SU-DHL-6 (cell line): ENCODE measurements around the gene CTTNBP2NL.

Experiments
- H2AFZ ChIP-seq: fragments of 200-600 bp; sonication (generic); 2 replicates; pipeline ENCODE4 v1.6.1; 2014; ENCODE audit warnings: low read depth, mild to moderate bottlenecking, moderate library complexity, mixed read lengths, antibody characterized with exemption, low read length; ENCODE audit not compliant: severe bottlenecking
- H3F3A ChIP-seq: fragments of 200-600 bp; shearing (Covaris generic); 2 replicates; pipeline ENCODE4 v1.6.0; 2016; ENCODE audit warnings: antibody characterized with exemption, mild to moderate bottlenecking; ENCODE audit not compliant: insufficient read depth
- H3K27ac ChIP-seq: fragments of 200-600 bp; sonication (generic); 2 replicates; pipeline ENCODE4 v1.5.1; 2016; ENCODE audit warnings: low read depth, mild to moderate bottlenecking, low read length, moderate library complexity, mixed read lengths
- H3K27me3 ChIP-seq: fragments of 200-600 bp; sonication (generic), shearing (Covaris generic); 2 replicates; pipeline ENCODE4 v1.6.0; 2014; ENCODE audit warnings: mild to moderate bottlenecking, low read length
- H3K36me3 ChIP-seq: fragments of 200-600 bp; sonication (generic); 2 replicates; pipeline ENCODE4 v1.6.1; 2014; ENCODE audit warnings: mild to moderate bottlenecking, low read length, mixed read lengths
- H3K4me2 ChIP-seq: fragments of 300-600, 200-600 bp; shearing (Covaris generic), sonication (generic); 2 replicates; pipeline ENCODE4 v1.6.0; 2014; ENCODE audit warnings: low read length, low read depth, mild to moderate bottlenecking; ENCODE audit not compliant: poor library complexity, severe bottlenecking
- H3K4me3 ChIP-seq: fragments of 200-600 bp; sonication (generic); 2 replicates; pipeline ENCODE4 v1.5.1; 2014; ENCODE audit warnings: antibody characterized with exemption, low read length, mild to moderate bottlenecking, mixed read lengths; ENCODE audit not compliant: insufficient read depth, poor library complexity, severe bottlenecking
- H3K79me2 ChIP-seq: fragments of 200-600 bp; sonication (generic); 2 replicates; pipeline ENCODE4 v1.6.1; 2014; ENCODE audit warnings: mild to moderate bottlenecking, low read length, moderate library complexity; ENCODE audit not compliant: insufficient read depth
- H3K9ac ChIP-seq: fragments of 200-600 bp; sonication (generic); 2 replicates; pipeline ENCODE4 v1.7.0; 2014; ENCODE audit warnings: mild to moderate bottlenecking, low read length
- H3K9me2 ChIP-seq: fragments of 200-600 bp; sonication (generic); replicated peaks from 2 replicates; pipeline ENCODE4 v1.6.1; 2014; ENCODE audit warnings: low read length; ENCODE audit not compliant: insufficient read depth
- H3K9me3 ChIP-seq: fragments of 200-600 bp; sonication (generic); 2 replicates; pipeline ENCODE4 v1.6.1; 2014; ENCODE audit warnings: low read length, mixed read lengths; ENCODE audit not compliant: insufficient read depth
- H4K20me1 ChIP-seq: fragments of 200-600 bp; sonication (generic); 2 replicates; pipeline ENCODE4 v1.6.1; 2014; ENCODE audit warnings: low read depth, mild to moderate bottlenecking, antibody characterized with exemption, low read length, moderate library complexity, mixed read lengths
- CTCF ChIP-seq: fragments of 200-600 bp; sonication (generic); IDR thresholded peaks from one replicate; pipeline ENCODE4 v1.5.1; 2017; ENCODE audit warnings: antibody characterized with exemption, mild to moderate bottlenecking, low read length, moderate library complexity; ENCODE audit not compliant: insufficient read depth, poor library complexity, severe bottlenecking
- EZH2phosphoT487 ChIP-seq: fragments of 200-600 bp; sonication (generic), shearing (Covaris generic); conservative IDR thresholded peaks from 2 replicates; pipeline ENCODE4 v1.6.1; 2018; ENCODE audit warnings: mild to moderate bottlenecking, antibody characterized with exemption, low read length, moderate library complexity, mixed read lengths

The CTTNBP2NL gene

DNA sequence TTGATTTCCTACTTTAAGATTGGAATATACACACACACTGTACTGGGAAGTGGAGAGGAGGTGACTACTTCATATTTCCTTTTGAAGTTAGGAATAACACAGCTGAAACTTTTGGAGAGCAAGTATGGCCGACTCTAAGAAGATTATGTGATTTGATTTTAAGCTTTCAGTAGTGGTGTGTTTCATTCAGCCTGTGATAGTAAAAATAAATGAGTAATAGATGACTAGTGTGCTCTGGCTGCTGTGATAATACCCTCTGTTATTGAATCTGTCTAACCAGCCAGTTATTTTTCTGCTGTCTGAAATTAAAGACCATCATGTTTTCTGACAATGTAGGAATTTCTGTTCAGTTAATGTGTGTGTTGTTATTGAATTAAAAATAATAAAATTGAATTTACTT lies 48.3 kb downstream of the CTTNBP2NL start:
- Histone ChIP-seq H3K36me3 (peaks cover 3% of the 10 kb centered on the region; the same call in 1 of the 2 replicates), H3K4me2 (no peak overlapping the region), H2AFZ (no peak overlapping the region), H3K4me3 (no peak overlapping the region), H3F3A (no peaks in the 10 kb centered on the region), H3K79me2 (no peaks in the 10 kb centered on the region), H3K9ac (no peak overlapping the region), H3K9me3 (no peaks in the 10 kb centered on the region), H3K27me3 (no peaks in the 10 kb centered on the region), H3K27ac (no peak overlapping the region), H4K20me1 (no peaks in the 10 kb centered on the region), H3K9me2 (no peaks in the 10 kb centered on the region)
- no peak for TF ChIP-seq CTCF
- no peak for TF ChIP-seq EZH2phosphoT487

DNA sequence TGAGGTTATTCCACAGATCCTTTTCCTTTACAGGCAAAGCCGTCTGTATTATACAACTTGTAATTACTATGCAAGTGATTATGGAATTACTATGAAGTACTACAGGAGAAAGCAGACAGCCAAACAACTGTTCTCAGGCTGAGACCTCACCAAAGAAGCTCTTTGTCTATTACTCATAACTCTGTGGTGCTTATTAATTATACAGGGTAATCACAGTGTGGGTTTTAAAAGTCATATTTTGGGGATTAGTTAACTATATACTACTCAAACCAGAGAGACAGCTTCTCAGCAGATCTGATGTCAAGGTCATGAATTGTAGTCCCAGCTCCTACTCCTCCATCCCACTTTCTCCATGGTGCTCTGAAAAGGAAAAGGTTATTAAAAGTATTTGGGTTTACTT lies 49.6 kb downstream of the CTTNBP2NL start:
- H3K27ac ChIP-seq, result no peak overlapping the region
- H3K9me2 ChIP-seq, result no peaks in the 10 kb centered on the region
- no peak overlapping the region for H2AFZ ChIP-seq
- H3K79me2 ChIP-seq, result no peaks in the 10 kb centered on the region
- H3K9ac ChIP-seq, result no peak overlapping the region
- TF ChIP-seq EZH2phosphoT487, result no peak
- TF ChIP-seq CTCF, result no peak
- H4K20me1 ChIP-seq, result no peaks in the 10 kb centered on the region
- H3K9me3 ChIP-seq, result no peaks in the 10 kb centered on the region
- H3F3A ChIP-seq, result no peaks in the 10 kb centered on the region
- H3K36me3 ChIP-seq, result peaks cover 3% of the 10 kb centered on the region; the same call in 1 of the 2 replicates
- H3K4me3 ChIP-seq, result no peak overlapping the region
- H3K27me3 ChIP-seq, result no peaks in the 10 kb centered on the region
- no peak overlapping the region for H3K4me2 ChIP-seq

DNA sequence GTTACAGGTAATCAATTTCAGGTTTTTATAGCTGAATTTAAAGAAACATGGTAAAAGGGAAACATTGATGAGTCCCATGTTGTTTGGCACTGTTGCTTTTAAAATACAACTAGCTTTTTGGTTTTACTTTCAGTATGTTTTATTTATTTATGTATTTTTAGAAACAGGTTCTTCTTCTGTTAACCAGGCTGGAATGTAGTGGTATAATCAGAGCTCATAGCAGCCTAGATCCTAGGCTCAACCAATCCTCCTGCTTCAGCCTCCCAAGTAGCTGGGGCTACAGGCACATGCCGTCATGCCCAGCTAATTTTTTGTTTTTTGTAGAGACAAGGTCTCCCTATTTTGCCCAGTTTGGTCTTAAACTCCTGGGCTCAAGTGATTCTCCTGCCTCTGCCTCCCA lies 50.4 kb downstream of the CTTNBP2NL start:
- Histone ChIP-seq H3K36me3 (peaks cover under 1% of the 10 kb centered on the region; the same call in 1 of the 2 replicates), H3K4me2 (no peak overlapping the region), H3K27ac (no peak overlapping the region)

More for the DNA sequence above, 50.4 kb downstream of the CTTNBP2NL start:
- Histone ChIP-seq H3F3A (no peaks in the 10 kb centered on the region), H3K79me2 (no peaks in the 10 kb centered on the region), H3K27me3 (no peaks in the 10 kb centered on the region), H3K9me3 (no peaks in the 10 kb centered on the region), H3K4me3 (no peak overlapping the region), H2AFZ (no peak overlapping the region), H3K9me2 (no peaks in the 10 kb centered on the region), H4K20me1 (no peaks in the 10 kb centered on the region), H3K9ac (no peak overlapping the region)
- TF ChIP-seq CTCF (no peak), EZH2phosphoT487 (no peak)
